Sigmoid colon (tissue), 4 donors: Measurements from ENCODE around the gene CSNK1A1.

Source experiments
- EP300 ChIP-seq, 4 donors: sonication (generic); formaldehyde crosslinking; IDR thresholded peaks; one replicate each; pipeline ENCODE4 v1.6.1; 2017; ENCODE audit warnings: antibody characterized with exemption in 4 of 4
- POLR2A ChIP-seq, 2 donors: fragments of 450-650 bp; IDR thresholded peaks; one replicate each; pipeline ENCODE4 v1.6.1; 2016; ENCODE audit warnings: antibody characterized with exemption in 2 of 2, mild to moderate bottlenecking in 2 of 2, moderate library complexity in 2 of 2
- TF ChIP-seq, protein P1 (sequence below), 4 experiments: fragments of 450-650 bp in 3 of 4; fragments of 200-600 bp in 1 of 4; IDR thresholded peaks; one replicate each; pipeline ENCODE4 v1.5.1; 2016 to 2019; ENCODE audit warnings: antibody characterized with exemption in 4 of 4, mild to moderate bottlenecking in 3 of 4, moderate library complexity in 2 of 4

DNA sequence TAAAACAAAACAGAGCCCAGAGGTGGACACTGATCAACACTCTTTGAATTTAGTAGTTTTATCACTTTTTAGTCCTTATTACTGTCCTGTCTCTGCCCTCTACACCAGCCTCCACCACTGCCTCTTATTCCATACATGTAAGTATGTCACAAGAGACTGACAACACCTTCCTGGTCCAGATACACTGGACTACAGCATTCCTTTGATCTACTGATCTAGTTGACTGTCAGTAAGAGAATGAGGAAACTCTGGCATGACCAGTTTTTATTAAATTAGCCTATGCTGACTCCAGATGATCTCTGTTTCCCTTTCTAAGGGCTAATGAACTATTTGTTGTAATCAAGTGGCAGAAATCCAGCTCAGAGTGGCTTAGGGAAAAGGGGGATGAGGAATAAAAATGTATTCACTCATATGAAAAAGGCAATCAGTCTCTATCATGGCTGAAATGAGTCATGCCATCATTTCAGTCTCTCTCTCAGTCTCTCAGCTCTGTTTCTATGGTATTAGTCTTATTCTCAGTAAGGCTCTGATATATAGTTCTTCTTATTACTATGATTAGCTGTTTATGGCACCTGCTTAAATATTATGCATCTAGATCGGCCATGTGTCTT is 35.6 kb upstream of the CSNK1A1 start:
- TF ChIP-seq, protein P1, sequence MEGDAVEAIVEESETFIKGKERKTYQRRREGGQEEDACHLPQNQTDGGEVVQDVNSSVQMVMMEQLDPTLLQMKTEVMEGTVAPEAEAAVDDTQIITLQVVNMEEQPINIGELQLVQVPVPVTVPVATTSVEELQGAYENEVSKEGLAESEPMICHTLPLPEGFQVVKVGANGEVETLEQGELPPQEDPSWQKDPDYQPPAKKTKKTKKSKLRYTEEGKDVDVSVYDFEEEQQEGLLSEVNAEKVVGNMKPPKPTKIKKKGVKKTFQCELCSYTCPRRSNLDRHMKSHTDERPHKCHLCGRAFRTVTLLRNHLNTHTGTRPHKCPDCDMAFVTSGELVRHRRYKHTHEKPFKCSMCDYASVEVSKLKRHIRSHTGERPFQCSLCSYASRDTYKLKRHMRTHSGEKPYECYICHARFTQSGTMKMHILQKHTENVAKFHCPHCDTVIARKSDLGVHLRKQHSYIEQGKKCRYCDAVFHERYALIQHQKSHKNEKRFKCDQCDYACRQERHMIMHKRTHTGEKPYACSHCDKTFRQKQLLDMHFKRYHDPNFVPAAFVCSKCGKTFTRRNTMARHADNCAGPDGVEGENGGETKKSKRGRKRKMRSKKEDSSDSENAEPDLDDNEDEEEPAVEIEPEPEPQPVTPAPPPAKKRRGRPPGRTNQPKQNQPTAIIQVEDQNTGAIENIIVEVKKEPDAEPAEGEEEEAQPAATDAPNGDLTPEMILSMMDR (IDR thresholded peaks at IDR 0.05), result no peak
- TF ChIP-seq POLR2A (IDR thresholded peaks at IDR 0.05), result no peak
- no peak for TF ChIP-seq EP300 (IDR thresholded peaks at IDR 0.05)
